Sigmoid colon (tissue), 7 donors: Measurements from ENCODE around the gene CDK14. TPM values are rescaled to one million over a fixed set of nuclear protein-coding genes. Genes with fewer than 3 reads are reported as not detected.

Experiments used
- DNase-seq: peaks from one replicate; pipeline ENCODE4 v3.0.0-alpha.2; 2019
- H3K27ac ChIP-seq, 4 donors: fragments of 200-600 bp; sonication (generic); one replicate each; pipeline ENCODE4 v1.5.1; 2016 to 2019; ENCODE audit warnings: mild to moderate bottlenecking in 1 of 4
- H3K27me3 ChIP-seq, 3 donors: fragments of 200-600 bp; sonication (generic); one replicate each; pipeline ENCODE4 v1.5.1; 2019; ENCODE audit warnings: mild to moderate bottlenecking in 1 of 3
- H3K36me3 ChIP-seq, 4 donors: fragments of 200-600 bp; sonication (generic); one replicate each; pipeline ENCODE4 v1.5.1; 2016 to 2019
- H3K4me1 ChIP-seq, 4 donors: fragments of 200-600 bp; sonication (generic); one replicate each; pipeline ENCODE4 v1.5.1; 2017 to 2019
- H3K4me3 ChIP-seq, 4 donors: fragments of 200-600 bp; sonication (generic); one replicate each; pipeline ENCODE4 v1.5.1; 2017 to 2019; ENCODE audit warnings: mild to moderate bottlenecking in 2 of 4, moderate library complexity in 1 of 4
- H3K9me3 ChIP-seq, 4 donors: fragments of 200-600 bp in 3 of 4; sonication (generic) in 3 of 4; one replicate each; pipeline versions ENCODE4 v1.5.1 to v1.6.1; 2013 to 2019
- CTCF ChIP-seq, 4 experiments: fragments of 450-650 bp in 3 of 4; fragments of 200-600 bp in 1 of 4; IDR thresholded peaks; one replicate each; pipeline ENCODE4 v1.5.1; 2016 to 2019; ENCODE audit warnings: antibody characterized with exemption in 4 of 4, mild to moderate bottlenecking in 3 of 4, moderate library complexity in 2 of 4
- EP300 ChIP-seq, 4 donors: sonication (generic); formaldehyde crosslinking; IDR thresholded peaks; one replicate each; pipeline ENCODE4 v1.6.1; 2017; ENCODE audit warnings: antibody characterized with exemption in 4 of 4
- POLR2A ChIP-seq, 2 donors: fragments of 450-650 bp; IDR thresholded peaks; one replicate each; pipeline ENCODE4 v1.6.1; 2016; ENCODE audit warnings: antibody characterized with exemption in 2 of 2, mild to moderate bottlenecking in 2 of 2, moderate library complexity in 2 of 2
- POLR2AphosphoS5 ChIP-seq, 4 donors: sonication (generic); formaldehyde crosslinking; IDR thresholded peaks; one replicate each; pipeline ENCODE4 v1.6.1; 2017; ENCODE audit warnings: antibody characterized with exemption in 4 of 4
- WGBS, 2 donors: extraction: QIAGEN DNeasy Blood & Tissue Kit; methylation state at CpG; one replicate each; pipeline ENCODE4 v1.1.7; 2013; 5-methylcytosine and 5-hydroxymethylcytosine counted together
- intact Hi-C: fragments of 100-400 bp; cut with DNase I; formaldehyde crosslinking; loops from one replicate; pipeline ENCODE4 v1.15.1; 2023
- polyA plus RNA-seq, 3 donors: library from polyadenylated mRNA; stranded (reverse); fragments of 200-250 nt; gene quantifications; one replicate each; pipeline ENCODE4 v1.2.3, GENCODE V29; 2013
- total RNA-seq, 4 donors: library from RNA; depleted of rRNA; stranded (reverse); fragments of >200 nt; gene quantifications; one replicate each; pipeline ENCODE4 v1.1.0, GENCODE V29; 2016
- donor health status: healthy with polysubstance abuse.
- donor health status: Bipolar disorder and iron deficiency.
- donor health status: healthy.

Gene CDK14
- total and polyA plus RNA-seq, 7 donors, result 0.92 to 19.3 (median 11.1) TPM

DNA sequence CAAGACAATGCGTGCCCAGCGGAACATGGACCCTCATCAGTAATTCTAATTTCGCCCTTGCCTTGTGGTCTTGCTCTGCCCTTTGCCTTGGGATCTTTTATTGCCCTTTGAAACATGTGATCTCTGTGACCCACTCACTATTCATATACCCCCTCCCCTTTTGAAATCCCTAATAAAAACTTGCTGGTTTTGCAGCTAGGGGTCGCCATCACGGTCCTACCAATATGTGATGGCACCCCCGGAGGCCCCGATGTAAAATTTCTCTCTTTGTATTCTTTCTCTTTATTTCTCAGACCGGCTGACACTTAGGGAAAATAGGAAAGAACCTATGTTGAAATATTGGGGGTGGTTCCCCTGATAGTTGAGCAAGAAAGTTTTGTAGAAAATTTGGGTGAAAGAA, 242.7 kb downstream of the CDK14 start:
- Histone ChIP-seq H3K9me3 (peaks cover 0 to 5% (median 0%) of the 10 kb centered on the region in 4 donors), H3K27me3 (no peaks in the 10 kb centered on the region), H3K27ac (no peak overlapping the region), H3K36me3 (no peaks in the 10 kb centered on the region), H3K4me3 (no peak overlapping the region), H3K4me1 (peaks cover 0 to 7% (median 0%) of the 10 kb centered on the region in 4 donors)
- intact Hi-C loops, result no loop called here
- DNase-seq, result no peak
- WGBS, 2 donors, result 94 to 96% methylated on average over 8 of the region's 8 CpGs
- no peak for TF ChIP-seq CTCF (IDR thresholded peaks at IDR 0.05)
- no peak for TF ChIP-seq EP300 (IDR thresholded peaks at IDR 0.05)
- no peak for TF ChIP-seq POLR2AphosphoS5 (IDR thresholded peaks at IDR 0.05)
- no peak for TF ChIP-seq POLR2A (IDR thresholded peaks at IDR 0.05)

GRCh38 chr7:90839316-90839715, 243.2 kb downstream of the CDK14 start:
- Histone ChIP-seq H3K27ac (no peak overlapping the region), H3K36me3 (no peaks in the 10 kb centered on the region), H3K4me3 (no peak overlapping the region), H3K4me1 (peaks cover 0 to 7% (median 0%) of the 10 kb centered on the region in 4 donors), H3K9me3 (peaks cover 0 to 5% (median 0%) of the 10 kb centered on the region in 4 donors), H3K27me3 (no peaks in the 10 kb centered on the region)
- 87 to 88% methylated on average over 1 of the region's 1 CpG for WGBS, 2 donors
- DNase-seq, result no peak
- no peak for TF ChIP-seq POLR2AphosphoS5 (IDR thresholded peaks at IDR 0.05)
- TF ChIP-seq EP300 (IDR thresholded peaks at IDR 0.05), result no peak
- TF ChIP-seq CTCF (IDR thresholded peaks at IDR 0.05), result no peak
- no peak for TF ChIP-seq POLR2A (IDR thresholded peaks at IDR 0.05)
- intact Hi-C loops, result no loop called here

DNA sequence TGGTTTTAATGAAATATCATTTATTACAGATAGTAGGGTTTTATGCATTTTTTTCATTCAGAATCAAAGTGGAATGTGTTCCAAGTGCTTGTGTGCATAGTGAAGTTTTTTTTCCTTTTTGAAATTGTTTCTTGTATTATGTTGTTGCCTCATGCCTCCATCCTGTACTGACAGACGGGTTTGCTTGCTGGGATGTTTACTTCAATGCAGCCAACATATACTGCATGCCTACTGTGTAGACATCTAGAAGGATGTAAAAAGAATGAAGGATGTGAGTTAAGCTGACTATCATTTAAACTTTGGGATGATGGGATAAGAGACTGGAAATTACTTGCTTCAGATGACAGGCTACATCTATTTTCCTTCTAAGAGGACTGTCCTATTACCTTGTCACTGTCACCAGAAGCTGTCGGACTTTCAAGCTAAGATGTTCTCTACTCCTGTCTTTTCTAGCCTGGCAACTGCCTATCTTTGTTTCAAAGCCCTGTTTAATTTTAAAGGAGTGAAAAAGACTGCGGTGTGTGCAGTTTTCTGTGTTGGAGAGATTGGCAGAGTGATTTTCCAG, 243.7 kb downstream of the CDK14 start:
- H3K36me3 ChIP-seq, result no peaks in the 10 kb centered on the region
- H3K27ac ChIP-seq, result no peak overlapping the region
- intact Hi-C loops, result no loop called here
- H3K4me1 ChIP-seq, result peaks cover 0 to 7% (median 0%) of the 10 kb centered on the region in 4 donors
- TF ChIP-seq EP300 (IDR thresholded peaks at IDR 0.05) (no peak), CTCF (IDR thresholded peaks at IDR 0.05) (no peak), POLR2AphosphoS5 (IDR thresholded peaks at IDR 0.05) (no peak), POLR2A (IDR thresholded peaks at IDR 0.05) (no peak)
- no peak overlapping the region for H3K4me3 ChIP-seq
- 93 to 95% methylated on average over 3 of the region's 3 CpGs for WGBS, 2 donors
- H3K27me3 ChIP-seq, result no peaks in the 10 kb centered on the region
- H3K9me3 ChIP-seq, result peaks cover 0 to 5% (median 0%) of the 10 kb centered on the region in 4 donors
- DNase-seq, result no peak

- Histone ChIP-seq H3K4me1 (peaks cover 0 to 7% (median 0%) of the 10 kb centered on the region in 4 donors), H3K27ac (no peak overlapping the region), H3K9me3 (peaks cover 0 to 5% (median 0%) of the 10 kb centered on the region in 4 donors), H3K4me3 (no peak overlapping the region), H3K27me3 (no peaks in the 10 kb centered on the region), H3K36me3 (no peaks in the 10 kb centered on the region)
- TF ChIP-seq POLR2A (IDR thresholded peaks at IDR 0.05) (no peak), CTCF (IDR thresholded peaks at IDR 0.05) (no peak), EP300 (IDR thresholded peaks at IDR 0.05) (no peak), POLR2AphosphoS5 (IDR thresholded peaks at IDR 0.05) (no peak)
- WGBS, 2 donors, result 78 to 83% methylated on average over 4 of the region's 4 CpGs
- DNase-seq, result no peak
- intact Hi-C loops, result no loop called here
Measured at GRCh38 chr7:90841759-90842429, 245.8 kb downstream of the CDK14 start.
